Measurements from ENCODE around the gene SRP68.

The SRP68 gene

DNA sequence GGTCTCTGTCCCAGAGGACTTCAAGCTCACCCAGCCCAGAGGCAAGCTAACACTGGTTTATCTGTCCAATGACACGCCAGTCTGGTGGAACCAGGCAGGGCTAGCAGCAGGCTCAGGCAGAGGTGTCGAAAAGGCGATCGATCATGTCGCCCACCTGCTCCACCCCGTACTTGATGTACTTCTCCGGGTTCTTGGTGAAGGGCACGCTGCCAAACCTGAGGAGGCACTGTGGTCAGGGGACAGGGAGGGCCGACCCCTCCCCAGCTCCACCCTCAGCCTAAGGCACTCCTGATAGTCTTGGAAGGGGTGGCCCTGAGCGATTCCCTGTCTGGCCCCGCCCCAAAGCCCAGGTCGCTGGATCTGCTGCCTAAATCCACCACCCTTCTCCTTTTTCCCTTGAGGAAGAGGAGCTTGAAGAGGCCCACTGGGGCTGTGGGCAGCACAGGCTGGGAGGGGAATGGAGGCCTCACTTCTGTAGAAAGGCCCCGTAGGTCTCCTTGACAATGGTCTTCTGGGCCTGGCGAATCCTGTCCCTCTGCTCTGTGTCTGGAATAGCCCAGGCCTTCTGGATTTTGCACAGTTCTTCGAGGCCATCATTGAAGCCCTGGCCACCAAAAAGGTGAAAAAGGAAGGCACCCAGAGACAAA is 11.3 kb upstream of the SRP68 start:
- H3K36me3 ChIP-seq (ENCODE audit: control insufficient read depth in 2 of 2, insufficient read depth in 1 of 2, low read length in 2 of 2): peaks cover 4 to 72% of the 10 kb centered on the region in 2 experiments; a peak in 2 of 3 replicates
- CTCF ChIA-PET: interaction anchor here (0.6 to 2.0 kb wide), 4 partner anchors 12 to 69 kb away, joined by 3 to 6 read pairs (median 4); no protein-coding TSS in a partner anchor

DNA sequence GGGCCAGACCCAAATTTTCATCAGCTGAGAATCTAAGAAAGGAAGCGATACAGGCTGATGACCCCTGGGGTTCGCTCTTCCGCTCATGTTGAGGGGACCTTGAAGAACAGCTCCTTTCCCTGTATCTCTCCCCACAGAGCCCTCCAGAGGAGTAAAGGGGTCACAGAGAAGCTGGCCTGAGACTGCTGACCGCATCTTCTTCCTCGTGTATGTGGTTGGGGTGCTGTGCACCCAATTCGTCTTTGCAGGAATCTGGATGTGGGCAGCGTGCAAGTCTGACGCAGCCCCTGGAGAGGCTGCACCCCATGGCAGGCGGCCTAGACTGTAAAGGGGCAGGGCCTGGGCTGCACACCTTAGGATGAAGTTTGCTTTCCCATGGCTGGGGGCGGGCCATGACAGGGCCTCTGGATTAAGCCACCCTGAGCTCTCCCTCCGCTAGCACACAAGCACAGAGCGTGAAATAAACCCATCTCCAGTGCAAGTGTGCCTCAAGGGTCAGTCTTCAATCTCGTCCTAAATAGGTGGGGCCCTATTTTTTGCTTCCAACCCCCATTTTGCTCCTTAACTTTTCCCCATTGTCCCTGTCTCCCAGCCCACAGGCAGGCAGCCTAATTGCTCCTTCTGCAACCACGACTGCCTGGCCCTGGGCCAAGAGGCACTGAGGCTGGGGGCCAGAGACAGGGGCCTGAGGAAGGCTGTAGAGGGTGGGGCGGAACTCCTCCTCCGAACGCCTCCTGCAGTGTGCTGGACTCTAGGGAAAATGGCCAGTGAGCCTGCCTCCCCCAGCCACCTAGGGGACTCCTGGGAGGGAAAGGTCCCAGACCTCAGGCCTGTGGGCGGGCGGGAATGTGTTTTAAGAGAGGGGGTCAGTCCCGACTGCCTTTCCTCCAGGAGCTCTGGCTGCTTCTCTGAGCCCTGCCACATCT is 10.3 kb upstream of the SRP68 start:
- POLR2A ChIA-PET: interaction anchor here (0.6 to 4.2 kb wide), 3 partner anchors 10 to 303 kb away, joined by 3 to 23 read pairs (median 3); partner anchors contain the start of genes EXOC7 and SRP68
- peak overlapping the region; percentile 53 for H3K27ac ChIP-seq (ENCODE audit: extremely low read depth, low read depth, low read length)
- TF ChIP-seq ZNF785 (tag by site-specific recombination; IDR thresholded peaks at IDR 0.05) (no peak), ZSCAN23 (tag by site-specific recombination; IDR thresholded peaks at IDR 0.05) (no peak), ZBTB48 (tag by site-specific recombination; IDR thresholded peaks at IDR 0.05) (peak; percentile 63), ZNF600 (tag by site-specific recombination; IDR thresholded peaks at IDR 0.05) (peak; percentile 75; the same call in 1 of the 2 replicates), ZNF37A (tag by site-specific recombination; IDR thresholded peaks at IDR 0.05) (no peak), ZNF16 (tag by site-specific recombination; IDR thresholded peaks at IDR 0.05; ENCODE audit: low read depth) (no peak), EGR2 (tag by site-specific recombination; IDR thresholded peaks at IDR 0.05; ENCODE audit: low read depth) (peak; percentile 66), ZFHX2 (tag by site-specific recombination; conservative IDR thresholded peaks at IDR 0.05) (peak; percentile 60; the same call in 1 of the 2 replicates), SP7 (tag by site-specific recombination; IDR thresholded peaks at IDR 0.05) (peak; percentile 43)
- TF ChIP-seq, protein P1, sequence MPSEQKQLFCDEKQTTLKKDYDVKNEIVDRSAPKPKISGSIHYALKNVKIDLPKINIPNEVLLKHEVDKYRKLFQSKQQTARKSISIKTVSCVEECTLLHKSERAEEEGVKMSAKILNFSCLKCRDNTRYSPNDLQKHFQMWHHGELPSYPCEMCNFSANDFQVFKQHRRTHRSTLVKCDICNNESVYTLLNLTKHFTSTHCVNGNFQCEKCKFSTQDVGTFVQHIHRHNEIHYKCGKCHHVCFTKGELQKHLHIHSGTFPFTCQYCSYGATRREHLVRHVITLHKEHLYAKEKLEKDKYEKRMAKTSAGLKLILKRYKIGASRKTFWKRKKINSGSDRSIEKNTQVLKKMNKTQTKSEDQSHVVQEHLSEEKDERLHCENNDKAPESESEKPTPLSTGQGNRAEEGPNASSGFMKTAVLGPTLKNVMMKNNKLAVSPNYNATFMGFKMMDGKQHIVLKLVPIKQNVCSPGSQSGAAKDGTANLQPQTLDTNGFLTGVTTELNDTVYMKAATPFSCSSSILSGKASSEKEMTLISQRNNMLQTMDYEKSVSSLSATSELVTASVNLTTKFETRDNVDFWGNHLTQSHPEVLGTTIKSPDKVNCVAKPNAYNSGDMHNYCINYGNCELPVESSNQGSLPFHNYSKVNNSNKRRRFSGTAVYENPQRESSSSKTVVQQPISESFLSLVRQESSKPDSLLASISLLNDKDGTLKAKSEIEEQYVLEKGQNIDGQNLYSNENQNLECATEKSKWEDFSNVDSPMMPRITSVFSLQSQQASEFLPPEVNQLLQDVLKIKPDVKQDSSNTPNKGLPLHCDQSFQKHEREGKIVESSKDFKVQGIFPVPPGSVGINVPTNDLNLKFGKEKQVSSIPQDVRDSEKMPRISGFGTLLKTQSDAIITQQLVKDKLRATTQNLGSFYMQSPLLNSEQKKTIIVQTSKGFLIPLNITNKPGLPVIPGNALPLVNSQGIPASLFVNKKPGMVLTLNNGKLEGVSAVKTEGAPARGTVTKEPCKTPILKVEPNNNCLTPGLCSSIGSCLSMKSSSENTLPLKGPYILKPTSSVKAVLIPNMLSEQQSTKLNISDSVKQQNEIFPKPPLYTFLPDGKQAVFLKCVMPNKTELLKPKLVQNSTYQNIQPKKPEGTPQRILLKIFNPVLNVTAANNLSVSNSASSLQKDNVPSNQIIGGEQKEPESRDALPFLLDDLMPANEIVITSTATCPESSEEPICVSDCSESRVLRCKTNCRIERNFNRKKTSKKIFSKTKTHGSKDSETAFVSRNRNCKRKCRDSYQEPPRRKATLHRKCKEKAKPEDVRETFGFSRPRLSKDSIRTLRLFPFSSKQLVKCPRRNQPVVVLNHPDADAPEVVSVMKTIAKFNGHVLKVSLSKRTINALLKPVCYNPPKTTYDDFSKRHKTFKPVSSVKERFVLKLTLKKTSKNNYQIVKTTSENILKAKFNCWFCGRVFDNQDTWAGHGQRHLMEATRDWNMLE (tag by site-specific recombination; conservative IDR thresholded peaks at IDR 0.05; ENCODE audit: low read depth): no peak
- TF ChIP-seq, protein P2, sequence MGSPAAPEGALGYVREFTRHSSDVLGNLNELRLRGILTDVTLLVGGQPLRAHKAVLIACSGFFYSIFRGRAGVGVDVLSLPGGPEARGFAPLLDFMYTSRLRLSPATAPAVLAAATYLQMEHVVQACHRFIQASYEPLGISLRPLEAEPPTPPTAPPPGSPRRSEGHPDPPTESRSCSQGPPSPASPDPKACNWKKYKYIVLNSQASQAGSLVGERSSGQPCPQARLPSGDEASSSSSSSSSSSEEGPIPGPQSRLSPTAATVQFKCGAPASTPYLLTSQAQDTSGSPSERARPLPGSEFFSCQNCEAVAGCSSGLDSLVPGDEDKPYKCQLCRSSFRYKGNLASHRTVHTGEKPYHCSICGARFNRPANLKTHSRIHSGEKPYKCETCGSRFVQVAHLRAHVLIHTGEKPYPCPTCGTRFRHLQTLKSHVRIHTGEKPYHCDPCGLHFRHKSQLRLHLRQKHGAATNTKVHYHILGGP (tag by site-specific recombination; IDR thresholded peaks at IDR 0.05): 0 out of 2 replicates have a peak, but pooled peaks have one; percentile 8
- TF ChIP-seq, protein P3, sequence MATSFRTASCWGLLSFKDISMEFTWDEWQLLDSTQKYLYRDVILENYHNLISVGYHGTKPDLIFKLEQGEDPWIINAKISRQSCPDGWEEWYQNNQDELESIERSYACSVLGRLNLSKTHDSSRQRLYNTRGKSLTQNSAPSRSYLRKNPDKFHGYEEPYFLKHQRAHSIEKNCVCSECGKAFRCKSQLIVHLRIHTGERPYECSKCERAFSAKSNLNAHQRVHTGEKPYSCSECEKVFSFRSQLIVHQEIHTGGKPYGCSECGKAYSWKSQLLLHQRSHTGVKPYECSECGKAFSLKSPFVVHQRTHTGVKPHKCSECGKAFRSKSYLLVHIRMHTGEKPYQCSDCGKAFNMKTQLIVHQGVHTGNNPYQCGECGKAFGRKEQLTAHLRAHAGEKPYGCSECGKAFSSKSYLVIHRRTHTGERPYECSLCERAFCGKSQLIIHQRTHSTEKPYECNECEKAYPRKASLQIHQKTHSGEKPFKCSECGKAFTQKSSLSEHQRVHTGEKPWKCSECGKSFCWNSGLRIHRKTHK (tag by site-specific recombination; IDR thresholded peaks at IDR 0.05): no peak

More for the DNA sequence above, 11.3 kb upstream of the SRP68 start:
- Histone ChIP-seq H3K4me3 (ENCODE audit: low read depth, low read length) (no peak overlapping the region), H3K9me3 (ENCODE audit: control insufficient read depth, insufficient read depth, low read depth, low read length) (no peaks in the 10 kb centered on the region), H3K27ac (ENCODE audit: extremely low read depth, low read depth, low read length) (peak overlapping the region; percentile 53), H3K4me1 (ENCODE audit: control insufficient read depth, insufficient read depth, low read length) (peaks cover 13% of the 10 kb centered on the region)
- TF ChIP-seq, protein P4, sequence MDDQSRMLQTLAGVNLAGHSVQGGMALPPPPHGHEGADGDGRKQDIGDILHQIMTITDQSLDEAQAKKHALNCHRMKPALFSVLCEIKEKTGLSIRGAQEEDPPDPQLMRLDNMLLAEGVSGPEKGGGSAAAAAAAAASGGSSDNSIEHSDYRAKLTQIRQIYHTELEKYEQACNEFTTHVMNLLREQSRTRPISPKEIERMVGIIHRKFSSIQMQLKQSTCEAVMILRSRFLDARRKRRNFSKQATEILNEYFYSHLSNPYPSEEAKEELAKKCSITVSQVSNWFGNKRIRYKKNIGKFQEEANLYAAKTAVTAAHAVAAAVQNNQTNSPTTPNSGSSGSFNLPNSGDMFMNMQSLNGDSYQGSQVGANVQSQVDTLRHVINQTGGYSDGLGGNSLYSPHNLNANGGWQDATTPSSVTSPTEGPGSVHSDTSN (CRISPR knock-in tag; IDR thresholded peaks at IDR 0.05): no peak
- TF ChIP-seq BCL11B (tag by site-specific recombination; IDR thresholded peaks at IDR 0.05; ENCODE audit: low read depth): no peak
- TF ChIP-seq ZNF341 (tag by site-specific recombination; IDR thresholded peaks at IDR 0.05; ENCODE audit: low read depth): no peak
- TF ChIP-seq, protein P5, sequence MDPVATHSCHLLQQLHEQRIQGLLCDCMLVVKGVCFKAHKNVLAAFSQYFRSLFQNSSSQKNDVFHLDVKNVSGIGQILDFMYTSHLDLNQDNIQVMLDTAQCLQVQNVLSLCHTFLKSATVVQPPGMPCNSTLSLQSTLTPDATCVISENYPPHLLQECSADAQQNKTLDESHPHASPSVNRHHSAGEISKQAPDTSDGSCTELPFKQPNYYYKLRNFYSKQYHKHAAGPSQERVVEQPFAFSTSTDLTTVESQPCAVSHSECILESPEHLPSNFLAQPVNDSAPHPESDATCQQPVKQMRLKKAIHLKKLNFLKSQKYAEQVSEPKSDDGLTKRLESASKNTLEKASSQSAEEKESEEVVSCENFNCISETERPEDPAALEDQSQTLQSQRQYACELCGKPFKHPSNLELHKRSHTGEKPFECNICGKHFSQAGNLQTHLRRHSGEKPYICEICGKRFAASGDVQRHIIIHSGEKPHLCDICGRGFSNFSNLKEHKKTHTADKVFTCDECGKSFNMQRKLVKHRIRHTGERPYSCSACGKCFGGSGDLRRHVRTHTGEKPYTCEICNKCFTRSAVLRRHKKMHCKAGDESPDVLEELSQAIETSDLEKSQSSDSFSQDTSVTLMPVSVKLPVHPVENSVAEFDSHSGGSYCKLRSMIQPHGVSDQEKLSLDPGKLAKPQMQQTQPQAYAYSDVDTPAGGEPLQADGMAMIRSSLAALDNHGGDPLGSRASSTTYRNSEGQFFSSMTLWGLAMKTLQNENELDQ (tag by site-specific recombination; IDR thresholded peaks at IDR 0.05; ENCODE audit: low read depth): no peak
- TF ChIP-seq ZNF585B (tag by site-specific recombination; IDR thresholded peaks at IDR 0.05): no peak
- peak; percentile 79 for TF ChIP-seq ZBTB17 (tag by site-specific recombination; IDR thresholded peaks at IDR 0.05)
- peak; percentile 97 for TF ChIP-seq KLF1 (tag by site-specific recombination; IDR thresholded peaks at IDR 0.05)
- POLR2A ChIA-PET: interaction anchor here (1.0 kb wide), 1 partner anchor 304 kb away, joined by 3 read pairs; no protein-coding TSS in a partner anchor

More for the DNA sequence above, 10.3 kb upstream of the SRP68 start:
- CTCF ChIA-PET: interaction anchor here (1.0 to 2.0 kb wide), 3 partner anchors 24 to 77 kb away, joined by 3 to 6 read pairs (median 4); no protein-coding TSS in a partner anchor
- Histone ChIP-seq H3K4me3 (ENCODE audit: low read depth, low read length) (no peak overlapping the region), H3K9me3 (ENCODE audit: control insufficient read depth, insufficient read depth, low read depth, low read length) (no peaks in the 10 kb centered on the region), H3K36me3 (ENCODE audit: control insufficient read depth in 2 of 2, insufficient read depth in 1 of 2, low read length in 2 of 2) (peaks cover 4 to 61% of the 10 kb centered on the region in 2 experiments; a peak in 1 of 3 replicates), H3K4me1 (ENCODE audit: control insufficient read depth, insufficient read depth, low read length) (peaks cover 13% of the 10 kb centered on the region)

Measured in HEK293 (cell line).